MM.1S (cell line): ENCODE data around the gene IL36B.

Source experiments
- DNase-seq: peaks from one replicate; pipeline ENCODE4 v3.0.0-alpha.2; 2015
- H2AFZ ChIP-seq: fragments of 300-600 bp; sonication (generic); 2 replicates; pipeline ENCODE4 v1.6.0; 2016; ENCODE audit warnings: antibody characterized with exemption, low read length
- H3F3A ChIP-seq: fragments of 300-600 bp; sonication (generic); 2 replicates; pipeline ENCODE4 v1.6.1; 2016; ENCODE audit warnings: mild to moderate bottlenecking, antibody characterized with exemption, low read length, moderate library complexity, mixed read lengths; ENCODE audit not compliant: insufficient read depth
- H3K27ac ChIP-seq: fragments of 300-600 bp; sonication (generic); 2 replicates; pipeline ENCODE4 v1.5.1; 2016; ENCODE audit warnings: mild to moderate bottlenecking, low read length
- H3K27me3 ChIP-seq: fragments of 300-600 bp; sonication (generic); replicated peaks from 2 replicates; pipeline ENCODE4 v1.6.0; 2016; ENCODE audit warnings: low read length; ENCODE audit not compliant: insufficient read depth
- H3K36me3 ChIP-seq: fragments of 300-600 bp; sonication (generic); replicated peaks from 2 replicates; pipeline ENCODE4 v1.6.1; 2016; ENCODE audit warnings: mild to moderate bottlenecking, low read length, mixed read lengths; ENCODE audit not compliant: insufficient read depth
- H3K4me1 ChIP-seq: fragments of 300-600 bp; sonication (generic); 2 replicates; pipeline ENCODE4 v1.6.1; 2016; ENCODE audit warnings: low read length, mixed read lengths
- H3K4me2 ChIP-seq: fragments of 300-600 bp; sonication (generic); 2 replicates; pipeline ENCODE4 v1.6.0; 2016; ENCODE audit warnings: low read depth, low read length
- H3K4me3 ChIP-seq: fragments of 300-600 bp; sonication (generic); 2 replicates; pipeline ENCODE4 v1.5.1; 2016; ENCODE audit warnings: low read length, mixed read lengths
- H3K79me2 ChIP-seq: fragments of 300-600 bp; sonication (generic); 2 replicates; pipeline ENCODE4 v1.6.1; 2016; ENCODE audit warnings: mixed run types, low read length, mixed read lengths
- H3K9ac ChIP-seq: fragments of 300-600 bp; sonication (generic); 2 replicates; pipeline ENCODE4 v1.6.1; 2016; ENCODE audit warnings: low read length, mixed read lengths
- H3K9me2 ChIP-seq: fragments of 300-600 bp; sonication (generic); replicated peaks from 2 replicates; pipeline ENCODE4 v1.6.1; 2016; ENCODE audit warnings: mild to moderate bottlenecking, low read length, mixed read lengths; ENCODE audit not compliant: insufficient read depth
- H3K9me3 ChIP-seq: fragments of 300-600 bp; sonication (generic); replicated peaks from 2 replicates; pipeline ENCODE4 v1.6.1; 2016; ENCODE audit warnings: mild to moderate bottlenecking, low read length, mixed read lengths; ENCODE audit not compliant: insufficient read depth
- H4K20me1 ChIP-seq: fragments of 300-600 bp; sonication (generic); 2 replicates; pipeline ENCODE4 v1.6.1; 2016; ENCODE audit warnings: mild to moderate bottlenecking, low read length, moderate library complexity, mixed read lengths; ENCODE audit not compliant: insufficient read depth
- CTCF ChIP-seq: fragments of 300-600 bp; sonication (generic); IDR thresholded peaks from 2 replicates; pipeline ENCODE4 v1.5.1; 2016; ENCODE audit warnings: antibody characterized with exemption, low read length, mixed read lengths
- EZH2 ChIP-seq: fragments of 300-600 bp; sonication (generic); optimal IDR thresholded peaks from 2 replicates; pipeline ENCODE3; 2017; ENCODE audit warnings: low read depth, mild to moderate bottlenecking, antibody characterized with exemption, low read length, mixed read lengths
- EZH2phosphoT487 ChIP-seq: fragments of 300-600 bp; sonication (generic); IDR thresholded peaks from 2 replicates; pipeline ENCODE4 v1.6.1; 2018; ENCODE audit warnings: antibody characterized with exemption, low read length

Gene IL36B

GRCh38 chr2:113039719-113040118, 12.9 kb downstream of the IL36B start:
- Histone ChIP-seq H3F3A (no peaks in the 10 kb centered on the region), H3K27ac (no peak overlapping the region), H3K4me2 (no peak overlapping the region), H3K36me3 (no peaks in the 10 kb centered on the region), H3K9ac (no peak overlapping the region), H3K79me2 (no peaks in the 10 kb centered on the region), H3K27me3 (no peaks in the 10 kb centered on the region), H4K20me1 (no peaks in the 10 kb centered on the region), H3K9me2 (no peaks in the 10 kb centered on the region), H3K4me3 (no peak overlapping the region), H2AFZ (no peak overlapping the region), H3K4me1 (peaks cover 5% of the 10 kb centered on the region; the same call in 1 of the 2 replicates), H3K9me3 (no peaks in the 10 kb centered on the region)
- no peak for DNase-seq
- TF ChIP-seq EZH2phosphoT487 (no peak), CTCF (no peak), EZH2 (no peak)

GRCh38 chr2:113039158-113039557, 13.5 kb downstream of the IL36B start:
- Histone ChIP-seq H3K4me3 (no peak overlapping the region), H3K9me2 (no peaks in the 10 kb centered on the region), H3K4me2 (no peak overlapping the region), H3K9ac (no peak overlapping the region), H3K27me3 (no peaks in the 10 kb centered on the region), H3K9me3 (no peaks in the 10 kb centered on the region), H3K36me3 (no peaks in the 10 kb centered on the region), H4K20me1 (no peaks in the 10 kb centered on the region), H3K4me1 (peaks cover 5% of the 10 kb centered on the region; the same call in 1 of the 2 replicates), H3F3A (no peaks in the 10 kb centered on the region), H2AFZ (no peak overlapping the region), H3K79me2 (no peaks in the 10 kb centered on the region), H3K27ac (no peak overlapping the region)
- no peak for TF ChIP-seq EZH2phosphoT487
- TF ChIP-seq EZH2 = no peak
- TF ChIP-seq CTCF = no peak
- no peak for DNase-seq

DNA sequence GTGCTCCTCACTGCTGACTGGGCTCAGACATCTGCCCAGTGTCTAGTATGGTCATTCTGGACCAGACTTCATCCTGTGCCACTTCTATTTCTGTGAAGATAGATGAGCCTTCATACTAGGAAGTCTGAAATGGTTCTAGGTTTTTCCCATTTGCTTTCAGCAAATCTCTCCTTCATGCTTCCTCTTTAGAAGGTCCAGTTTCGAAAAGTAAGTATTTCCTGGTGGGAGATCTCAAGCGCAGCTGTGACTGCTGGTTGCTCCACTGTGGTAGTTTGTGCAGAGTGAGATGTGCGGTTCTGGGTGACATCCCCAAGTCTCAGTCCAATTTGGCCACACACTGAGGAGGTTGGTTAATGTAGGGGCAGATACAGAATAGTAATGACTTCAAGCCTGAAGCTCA, 14.4 kb downstream of the IL36B start:
- Histone ChIP-seq H2AFZ (no peak overlapping the region), H3K27me3 (no peaks in the 10 kb centered on the region), H3K27ac (no peak overlapping the region), H3K9me2 (no peaks in the 10 kb centered on the region), H3K9ac (no peak overlapping the region), H3K4me3 (no peak overlapping the region), H3K79me2 (no peaks in the 10 kb centered on the region), H4K20me1 (no peaks in the 10 kb centered on the region), H3K4me1 (peaks cover 5% of the 10 kb centered on the region; the same call in 1 of the 2 replicates), H3K9me3 (no peaks in the 10 kb centered on the region), H3K36me3 (no peaks in the 10 kb centered on the region), H3F3A (no peaks in the 10 kb centered on the region), H3K4me2 (no peak overlapping the region)
- no peak for DNase-seq
- TF ChIP-seq EZH2 = no peak
- no peak for TF ChIP-seq CTCF
- TF ChIP-seq EZH2phosphoT487 = no peak
